ENCODE measurements around the gene HELZ2.

DNA sequence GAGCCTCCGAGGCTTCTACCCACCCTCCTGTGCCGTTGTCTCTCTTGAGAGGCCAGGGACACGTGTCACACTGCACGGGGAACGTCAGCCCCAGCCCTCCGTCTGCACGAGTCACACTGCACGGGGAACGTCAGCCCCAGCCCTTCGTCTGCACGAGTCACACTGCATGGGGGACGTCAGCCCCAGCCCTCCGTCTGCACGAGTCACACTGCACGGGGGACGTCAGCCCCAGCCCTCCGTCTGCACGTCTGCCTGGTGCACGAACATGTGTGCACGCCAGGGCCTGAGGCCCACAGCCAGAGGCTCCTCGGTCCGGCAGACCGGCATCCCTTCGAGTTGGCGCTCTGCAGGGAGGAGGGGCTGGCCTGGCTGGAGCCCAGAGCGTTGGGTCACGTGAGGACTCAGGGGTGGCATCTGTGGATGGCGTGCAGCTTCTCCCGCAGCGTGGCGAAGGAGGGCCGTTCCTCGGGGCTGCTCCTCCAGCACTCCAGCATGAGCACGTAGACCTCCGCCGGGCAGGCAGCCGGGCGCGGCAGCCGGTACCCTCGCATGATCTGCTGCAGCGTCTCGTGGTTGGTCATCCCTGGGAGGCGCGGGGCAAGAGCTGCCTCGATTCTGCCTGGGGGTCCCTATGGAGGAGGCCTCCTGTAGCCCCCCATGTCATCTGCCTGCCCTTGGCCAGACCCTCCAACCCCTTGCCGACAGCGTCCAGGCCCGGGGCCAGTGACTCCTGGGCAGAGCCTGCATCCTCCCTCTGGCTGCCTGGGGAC lies 33.4 kb downstream of the HELZ2 start:
- TF ChIP-seq CTCF (IDR thresholded peaks at IDR 0.05; ENCODE audit: low read depth, low read length, poor library complexity, severe bottlenecking): no peak
- TF ChIP-seq EZH2phosphoT487 (IDR thresholded peaks at IDR 0.05; ENCODE audit: borderline replicate concordance, low read length): no peak

Data from DOHH2 (cell line).